Measurements from ENCODE around the gene ALG8.

DNA sequence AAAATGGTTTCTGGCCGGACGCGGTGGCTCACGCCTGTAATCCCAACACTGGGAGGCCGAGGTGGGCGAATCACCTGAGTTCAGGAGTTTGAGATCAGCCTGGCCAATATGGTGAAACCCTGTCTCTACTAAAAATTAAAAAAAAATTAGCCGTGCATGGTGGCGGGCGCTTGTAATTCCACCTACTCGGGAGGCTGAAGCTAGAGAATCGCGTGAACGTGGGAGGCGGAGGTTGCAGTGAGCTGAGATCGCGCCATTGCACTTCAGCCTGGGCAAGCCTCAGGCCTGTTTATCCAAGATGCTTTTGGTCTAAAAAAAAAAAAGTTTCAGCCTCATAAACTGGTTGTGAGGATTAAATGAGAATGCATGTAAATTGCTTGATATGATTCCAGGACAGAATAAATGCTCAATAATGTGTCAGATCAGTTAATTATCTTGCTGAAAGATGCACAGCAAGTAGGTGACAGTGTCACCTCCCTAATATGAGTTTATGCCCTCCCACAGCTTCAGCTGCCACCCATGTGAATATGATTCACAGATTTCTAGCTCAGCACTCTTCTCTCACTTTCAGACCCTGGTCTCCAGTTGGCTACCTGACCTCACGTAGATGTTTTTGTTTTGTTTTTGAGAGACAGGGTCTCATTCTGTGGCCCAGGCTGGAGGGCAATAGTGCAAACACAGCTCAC lies 1.1 kb upstream of the ALG8 start:
- TF ChIP-seq, protein P1, sequence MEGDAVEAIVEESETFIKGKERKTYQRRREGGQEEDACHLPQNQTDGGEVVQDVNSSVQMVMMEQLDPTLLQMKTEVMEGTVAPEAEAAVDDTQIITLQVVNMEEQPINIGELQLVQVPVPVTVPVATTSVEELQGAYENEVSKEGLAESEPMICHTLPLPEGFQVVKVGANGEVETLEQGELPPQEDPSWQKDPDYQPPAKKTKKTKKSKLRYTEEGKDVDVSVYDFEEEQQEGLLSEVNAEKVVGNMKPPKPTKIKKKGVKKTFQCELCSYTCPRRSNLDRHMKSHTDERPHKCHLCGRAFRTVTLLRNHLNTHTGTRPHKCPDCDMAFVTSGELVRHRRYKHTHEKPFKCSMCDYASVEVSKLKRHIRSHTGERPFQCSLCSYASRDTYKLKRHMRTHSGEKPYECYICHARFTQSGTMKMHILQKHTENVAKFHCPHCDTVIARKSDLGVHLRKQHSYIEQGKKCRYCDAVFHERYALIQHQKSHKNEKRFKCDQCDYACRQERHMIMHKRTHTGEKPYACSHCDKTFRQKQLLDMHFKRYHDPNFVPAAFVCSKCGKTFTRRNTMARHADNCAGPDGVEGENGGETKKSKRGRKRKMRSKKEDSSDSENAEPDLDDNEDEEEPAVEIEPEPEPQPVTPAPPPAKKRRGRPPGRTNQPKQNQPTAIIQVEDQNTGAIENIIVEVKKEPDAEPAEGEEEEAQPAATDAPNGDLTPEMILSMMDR (optimal IDR thresholded peaks at IDR 0.05 in 1 of 3, IDR thresholded peaks at IDR 0.05 in 1 of 3, conservative IDR thresholded peaks at IDR 0.05 in 1 of 3; ENCODE audit: extremely low read depth in 1 of 3, insufficient read depth in 2 of 3, low read length in 3 of 3), result no peak
- TF ChIP-seq EZH2 (IDR thresholded peaks at IDR 0.05; ENCODE audit: low read length), result no peak

Data from keratinocyte (primary cell).